Fibroblast of lung (primary cell): ENCODE measurements around the gene TKFC.

Source experiments
- CTCF ChIP-seq, 2 donors: IDR thresholded peaks in 1 of 2; conservative IDR thresholded peaks in 1 of 2; 1 replicate in 1 of 2; 2 replicates in 1 of 2; pipeline ENCODE4 v1.5.1; 2011 to 2012; ENCODE audit warnings: low read length in 2 of 2, control low read depth in 1 of 2, inconsistent platforms in 1 of 2, low read depth in 1 of 2, mild to moderate bottlenecking in 1 of 2
- EZH2 ChIP-seq: IDR thresholded peaks from 2 replicates; pipeline ENCODE4 v1.5.1; 2012; ENCODE audit warnings: low read length, control low read depth, mild to moderate bottlenecking; ENCODE audit errors: missing control alignments

DNA sequence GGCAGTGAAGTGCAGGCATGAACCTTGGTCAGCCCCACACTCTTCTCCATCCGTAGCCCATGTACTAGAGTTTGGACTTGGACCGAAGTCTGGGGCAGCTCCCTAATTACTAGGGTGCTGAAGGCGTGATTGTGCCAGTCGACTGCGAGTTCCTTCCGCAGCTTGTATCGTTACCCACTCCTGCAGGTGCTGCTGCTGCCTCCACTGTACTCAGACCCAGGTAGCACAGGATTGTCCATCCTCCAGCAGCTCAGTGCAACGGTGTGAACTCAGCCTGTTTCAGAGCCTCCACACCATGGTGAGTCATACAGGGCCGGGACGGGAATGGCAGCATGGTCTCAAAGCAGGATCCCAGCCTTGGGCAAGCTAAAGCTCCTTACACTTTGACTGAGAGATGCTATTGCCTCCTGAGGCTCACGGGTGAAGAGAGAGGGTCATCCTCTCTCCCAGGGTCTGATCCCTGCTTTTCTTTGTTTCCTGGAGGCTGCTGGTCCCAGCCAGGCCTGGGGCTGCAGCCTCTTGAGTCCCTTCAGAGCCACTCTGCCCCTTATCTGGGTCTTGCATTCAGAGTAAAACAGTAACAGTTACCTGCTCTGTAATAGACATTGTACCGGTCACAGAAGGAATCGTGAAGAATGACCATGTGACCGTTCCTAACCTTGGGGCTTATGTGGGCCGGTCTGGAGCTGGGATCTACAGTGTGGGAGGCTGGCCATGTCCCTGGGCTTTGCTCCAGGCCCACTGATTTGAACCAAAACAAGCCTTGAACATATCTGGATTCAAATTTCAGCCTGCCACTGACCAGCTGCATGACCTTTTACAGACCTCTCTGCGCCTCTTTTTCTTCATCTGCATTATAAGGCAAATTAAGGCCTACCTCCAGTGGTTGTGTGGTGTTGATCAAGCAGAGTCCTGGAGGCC, 1.7 kb downstream of the TKFC start:
- TF ChIP-seq CTCF (conservative IDR thresholded peaks at IDR 0.05 in 1 of 2, IDR thresholded peaks at IDR 0.05 in 1 of 2; ENCODE audit: low read depth in 1 of 2, low read length in 2 of 2) (no peak), EZH2 (no peak)
